PC-3 (cell line): ENCODE measurements around the gene WWC1. TPM values are rescaled to one million over a fixed set of nuclear protein-coding genes. Genes with fewer than 3 reads are reported as not detected.
"Not testable (repeated sequence)": the region's sequence is repeated elsewhere in the genome, so short reads cannot be mapped to it uniquely, and the experiment has no call there.

Experiments
- ATAC-seq: fragments of 200-7000 bp; cut with Tn5 transposase; 2 replicates; pipeline ENCODE4 v1.9.1; 2020; ENCODE audit warnings: mild to moderate bottlenecking, moderate library complexity
- BruUV-seq: library from RNA; stranded (reverse); fragments of 400-500 nt; replicated peaks from 2 replicates; lab custom pipeline; 2021; lab: Mats Ljungman, UMichigan
- CTCF ChIA-PET: fragments of 300-600 bp; sonication (Branson Sonifier 250); formaldehyde crosslinking; loops from one replicate; lab custom pipeline; 2022; ENCODE audit warnings: antibody characterized with exemption; lab: Charles Lee
- POLR2A ChIA-PET: fragments of 300-600 bp; sonication (Branson Sonifier 250); formaldehyde crosslinking; loops from one replicate; lab custom pipeline; 2022; ENCODE audit warnings: antibody characterized with exemption; ENCODE audit not compliant: unreplicated experiment; lab: Charles Lee
- DNase-seq: peaks from one replicate; pipeline ENCODE4 v3.0.0-alpha.2; 2015
- H2AFZ ChIP-seq: fragments of 300-600 bp; sonication (generic); 2 replicates; pipeline ENCODE4 v1.6.0; 2016; ENCODE audit warnings: antibody characterized with exemption, low read length
- H3F3A ChIP-seq: fragments of 300-600 bp; sonication (generic); one replicate; pipeline ENCODE4 v1.6.0; 2017; ENCODE audit warnings: antibody characterized with exemption, low read length, control low read depth, mild to moderate bottlenecking; ENCODE audit not compliant: unreplicated experiment
- H3K27ac ChIP-seq: fragments of 300-600 bp; sonication (generic); 2 replicates; pipeline ENCODE4 v1.5.1; 2016; ENCODE audit warnings: mild to moderate bottlenecking, low read length
- H3K27me3 ChIP-seq: fragments of 300-600 bp; sonication (generic); 2 replicates; pipeline ENCODE4 v1.6.1; 2016; ENCODE audit warnings: low read length, mixed read lengths
- H3K36me3 ChIP-seq: fragments of 300-600 bp; sonication (generic); 2 replicates; pipeline ENCODE4 v1.6.1; 2016; ENCODE audit warnings: low read depth, mixed run types, low read length, mixed read lengths
- H3K4me1 ChIP-seq: fragments of 300-600 bp; sonication (generic); 2 replicates; pipeline ENCODE4 v1.5.1; 2016; ENCODE audit warnings: low read length; ENCODE audit not compliant: insufficient read depth
- H3K4me2 ChIP-seq: fragments of 300-600 bp; sonication (generic); 2 replicates; pipeline ENCODE4 v1.6.0; 2016; ENCODE audit warnings: low read length
- H3K4me3 ChIP-seq: fragments of 300-600 bp; sonication (generic); 2 replicates; pipeline ENCODE4 v1.5.1; 2016; ENCODE audit warnings: mild to moderate bottlenecking, low read length, mixed read lengths
- H3K79me2 ChIP-seq: fragments of 300-600 bp; sonication (generic); 2 replicates; pipeline ENCODE4 v1.6.1; 2017; ENCODE audit warnings: low read length, mixed read lengths
- H3K9ac ChIP-seq: fragments of 300-600 bp; sonication (generic); 2 replicates; pipeline ENCODE4 v1.6.0; 2016; ENCODE audit warnings: mild to moderate bottlenecking, low read length
- H3K9me2 ChIP-seq: fragments of 300-600 bp; sonication (generic); replicated peaks from 2 replicates; pipeline ENCODE4 v1.6.1; 2016; ENCODE audit warnings: mixed run types, low read length, mixed read lengths
- H3K9me3 ChIP-seq: fragments of 300-600 bp; sonication (generic); 2 replicates; pipeline ENCODE4 v1.6.1; 2016; ENCODE audit warnings: low read length, mixed read lengths
- H4K20me1 ChIP-seq: fragments of 300-600 bp; sonication (generic); 2 replicates; pipeline ENCODE4 v1.6.1; 2016; ENCODE audit warnings: low read length, mixed read lengths
- EZH2 ChIP-seq: fragments of 300-600 bp; sonication (generic); IDR thresholded peaks from one replicate; pipeline ENCODE4 v1.6.1; 2017; ENCODE audit warnings: antibody characterized with exemption, mild to moderate bottlenecking, low read length; ENCODE audit not compliant: unreplicated experiment
- EZH2phosphoT487 ChIP-seq: fragments of 300-600 bp; sonication (generic); IDR thresholded peaks from 2 replicates; pipeline ENCODE4 v1.6.1; 2018; ENCODE audit warnings: mild to moderate bottlenecking, antibody characterized with exemption, low read length, borderline replicate concordance
- intact Hi-C: fragments of 100-400 bp; cut with micrococcal nuclease; formaldehyde crosslinking; loops from 2 replicates; pipeline ENCODE4 v1.9.0; 2023
- total RNA-seq: library from RNA; depleted of rRNA; stranded (reverse); fragments of >200 nt; gene quantifications from 2 replicates; pipeline ENCODE4 v1.2.3, GENCODE V29; 2014
- TF ChIP-seq, protein P1 (sequence below): fragments of 300-600 bp; sonication (generic); conservative IDR thresholded peaks from 2 replicates; pipeline ENCODE4 v1.5.1; 2017; ENCODE audit warnings: antibody characterized with exemption, low read depth, mild to moderate bottlenecking, low read length

Gene WWC1
- total RNA-seq, 1 experiment from 2014 or later: 31.8 TPM

DNA sequence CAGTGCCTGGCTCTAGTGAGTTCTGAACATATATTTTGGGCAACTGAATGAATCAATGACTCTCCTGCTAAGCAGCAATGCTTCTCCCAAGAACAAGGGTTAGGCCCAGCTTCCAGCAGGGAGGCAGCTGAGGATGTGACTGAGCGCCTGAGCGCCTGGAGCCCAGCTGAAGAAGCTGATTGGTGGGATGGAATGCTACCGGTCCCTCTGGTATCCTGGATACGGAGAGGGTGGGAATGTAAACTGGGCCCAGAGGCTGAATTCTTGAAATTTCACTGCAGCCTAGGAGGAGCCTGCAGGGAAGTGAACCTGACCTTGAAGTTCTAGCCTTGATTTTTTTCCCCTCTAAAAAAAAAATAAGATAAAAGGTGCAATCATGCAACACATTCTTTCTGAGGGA, 43.2 kb downstream of the WWC1 start:
- no peak overlapping the region for H3K4me3 ChIP-seq
- H3K9ac ChIP-seq: no peak overlapping the region
- no peaks in the 10 kb centered on the region for H3K9me3 ChIP-seq
- ChIA-PET CTCF (no interaction called here), POLR2A (no interaction called here)
- H4K20me1 ChIP-seq: peaks cover 5% of the 10 kb centered on the region; the same call in 1 of the 2 replicates
- H3K27me3 ChIP-seq: no peaks in the 10 kb centered on the region
- no peaks in the 10 kb centered on the region for H3F3A ChIP-seq
- no peaks in the 10 kb centered on the region for H3K36me3 ChIP-seq
- H3K9me2 ChIP-seq: no peaks in the 10 kb centered on the region
- no peak overlapping the region for H3K4me2 ChIP-seq
- intact Hi-C loops: no loop called here
- no peak for DNase-seq
- ATAC-seq: no peak
- H3K79me2 ChIP-seq: peaks cover 94% of the 10 kb centered on the region
- peaks cover 17% of the 10 kb centered on the region for H3K4me1 ChIP-seq
- H3K27ac ChIP-seq: no peak overlapping the region
- no peak overlapping the region for H2AFZ ChIP-seq
- no TSS peak for BruUV-seq
- TF ChIP-seq EZH2phosphoT487 (no peak), EZH2 (no peak)
- TF ChIP-seq, protein P1, sequence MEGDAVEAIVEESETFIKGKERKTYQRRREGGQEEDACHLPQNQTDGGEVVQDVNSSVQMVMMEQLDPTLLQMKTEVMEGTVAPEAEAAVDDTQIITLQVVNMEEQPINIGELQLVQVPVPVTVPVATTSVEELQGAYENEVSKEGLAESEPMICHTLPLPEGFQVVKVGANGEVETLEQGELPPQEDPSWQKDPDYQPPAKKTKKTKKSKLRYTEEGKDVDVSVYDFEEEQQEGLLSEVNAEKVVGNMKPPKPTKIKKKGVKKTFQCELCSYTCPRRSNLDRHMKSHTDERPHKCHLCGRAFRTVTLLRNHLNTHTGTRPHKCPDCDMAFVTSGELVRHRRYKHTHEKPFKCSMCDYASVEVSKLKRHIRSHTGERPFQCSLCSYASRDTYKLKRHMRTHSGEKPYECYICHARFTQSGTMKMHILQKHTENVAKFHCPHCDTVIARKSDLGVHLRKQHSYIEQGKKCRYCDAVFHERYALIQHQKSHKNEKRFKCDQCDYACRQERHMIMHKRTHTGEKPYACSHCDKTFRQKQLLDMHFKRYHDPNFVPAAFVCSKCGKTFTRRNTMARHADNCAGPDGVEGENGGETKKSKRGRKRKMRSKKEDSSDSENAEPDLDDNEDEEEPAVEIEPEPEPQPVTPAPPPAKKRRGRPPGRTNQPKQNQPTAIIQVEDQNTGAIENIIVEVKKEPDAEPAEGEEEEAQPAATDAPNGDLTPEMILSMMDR: no peak

DNA sequence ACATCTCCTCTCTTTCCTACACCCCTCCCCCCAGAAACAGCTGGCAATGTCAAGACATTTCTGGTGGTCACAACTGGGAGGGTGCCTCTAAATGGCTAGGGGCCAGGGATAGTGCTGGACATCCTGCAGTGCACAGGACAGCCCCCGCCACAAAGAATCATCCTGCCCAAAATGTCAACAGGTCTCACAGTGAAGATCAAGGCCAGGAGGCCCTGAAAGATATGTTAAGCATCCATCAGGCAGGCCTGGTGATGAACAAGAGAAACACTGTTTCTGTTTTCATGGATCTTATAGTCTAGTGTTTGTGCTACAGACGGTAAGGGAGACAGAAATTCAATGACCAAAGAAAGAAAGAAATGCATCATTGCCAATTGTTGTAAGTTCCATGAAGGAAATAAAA, 45.9 kb downstream of the WWC1 start:
- no peaks in the 10 kb centered on the region for H3K9me2 ChIP-seq
- no TSS peak for BruUV-seq
- H3K9me3 ChIP-seq: no peaks in the 10 kb centered on the region
- TF ChIP-seq EZH2: no peak
- TF ChIP-seq, protein P1: no peak
- no peak for TF ChIP-seq EZH2phosphoT487
- H3K9ac ChIP-seq: no peak overlapping the region
- no peaks in the 10 kb centered on the region for H3K36me3 ChIP-seq
- H3K4me1 ChIP-seq: peaks cover 22% of the 10 kb centered on the region
- CTCF ChIA-PET: no interaction called here
- no peaks in the 10 kb centered on the region for H3F3A ChIP-seq
- H3K4me3 ChIP-seq: no peak overlapping the region
- POLR2A ChIA-PET: interaction anchor here (0.6 kb wide), 1 partner anchor 65 kb away, joined by 3 read pairs; no protein-coding TSS in a partner anchor
- H3K4me2 ChIP-seq: no peak overlapping the region
- no peak overlapping the region for H2AFZ ChIP-seq
- intact Hi-C loops: no loop called here
- DNase-seq (no peak), ATAC-seq (no peak)
- H4K20me1 ChIP-seq: no peaks in the 10 kb centered on the region
- H3K27ac ChIP-seq: no peak overlapping the region
- H3K79me2 ChIP-seq: peaks cover 93% of the 10 kb centered on the region
- no peaks in the 10 kb centered on the region for H3K27me3 ChIP-seq

DNA sequence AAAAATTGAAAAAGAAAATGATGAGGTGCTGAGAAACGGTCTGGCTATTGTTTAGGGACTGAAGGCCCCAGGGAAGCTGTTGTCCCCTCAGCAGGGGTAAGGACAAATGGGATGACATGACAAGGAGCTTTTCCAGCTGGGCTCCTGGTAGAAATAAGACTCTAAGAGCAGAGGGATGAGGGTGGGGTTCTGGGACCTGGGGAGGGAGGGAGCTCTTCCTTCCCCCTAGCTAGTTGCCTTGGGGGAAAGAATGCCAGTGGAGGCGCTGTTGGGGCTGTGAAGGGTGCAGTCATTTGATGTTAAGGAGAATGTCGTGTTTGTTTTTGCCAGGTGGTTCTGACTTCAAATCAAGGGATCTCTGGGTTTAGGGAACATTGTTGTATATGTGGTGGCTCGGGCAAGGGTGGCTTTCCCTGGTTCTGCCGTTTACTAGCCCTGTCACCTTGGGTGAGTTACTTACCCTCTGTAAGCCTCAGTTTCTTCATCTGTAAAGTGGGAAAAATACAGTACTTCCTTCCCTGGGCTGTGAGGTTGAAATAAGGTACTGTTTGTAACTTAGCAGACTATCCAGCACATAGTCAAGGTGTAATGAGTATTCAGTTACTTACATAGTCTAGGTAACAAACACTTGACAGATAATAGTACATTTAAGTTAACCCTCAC, 47.8 kb downstream of the WWC1 start:
- peaks cover 91% of the 10 kb centered on the region for H3K79me2 ChIP-seq
- intact Hi-C loops: no loop called here
- H3K27me3 ChIP-seq: no peaks in the 10 kb centered on the region
- H4K20me1 ChIP-seq: no peaks in the 10 kb centered on the region
- H3K36me3 ChIP-seq: peaks cover 5% of the 10 kb centered on the region; the same call in 1 of the 2 replicates
- no peak overlapping the region for H3K4me2 ChIP-seq
- ChIA-PET CTCF (no interaction called here), POLR2A (no interaction called here)
- H3K9me2 ChIP-seq: no peaks in the 10 kb centered on the region
- no peak overlapping the region for H3K9ac ChIP-seq
- no peak overlapping the region for H3K4me3 ChIP-seq
- TF ChIP-seq, protein P1: peak; percentile 24; the same call in 1 of the 2 replicates
- no peak for TF ChIP-seq EZH2
- no peak overlapping the region for H2AFZ ChIP-seq
- BruUV-seq: no TSS peak
- H3K4me1 ChIP-seq: peaks cover 29% of the 10 kb centered on the region
- H3F3A ChIP-seq: no peaks in the 10 kb centered on the region
- peak; percentile 25 for DNase-seq
- H3K27ac ChIP-seq: no peak overlapping the region
- no peak for ATAC-seq
- no peaks in the 10 kb centered on the region for H3K9me3 ChIP-seq

DNA sequence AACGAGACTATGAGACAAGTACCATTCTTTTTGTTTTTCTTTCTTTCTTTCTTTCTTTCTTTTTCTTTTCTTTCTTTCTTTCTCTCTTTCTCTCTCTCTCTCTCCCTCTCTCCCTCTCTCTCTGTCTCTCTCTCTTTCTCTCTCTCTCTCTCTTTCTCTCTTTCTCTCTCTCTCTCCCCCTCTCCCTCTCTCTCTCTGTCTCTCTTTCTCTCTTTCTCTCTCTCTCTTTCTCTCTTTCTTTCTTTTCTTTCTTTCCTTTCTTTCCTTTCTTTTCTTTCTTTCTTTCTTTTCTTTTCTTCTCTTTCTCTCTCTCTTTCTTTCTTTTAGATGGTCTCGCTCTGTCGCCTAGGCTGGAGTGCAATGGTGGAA, 48.3 kb downstream of the WWC1 start:
- intact Hi-C loops, H4K20me1 ChIP-seq, H3K36me3 ChIP-seq, H3K9me2 ChIP-seq, H2AFZ ChIP-seq, H3K9me3 ChIP-seq, H3K9ac ChIP-seq, H3K27me3 ChIP-seq, BruUV-seq, H3F3A ChIP-seq, H3K4me3 ChIP-seq, H3K4me2 ChIP-seq, POLR2A ChIA-PET, H3K27ac ChIP-seq, ATAC-seq, DNase-seq, CTCF ChIA-PET: not testable (repeated sequence)
- Histone ChIP-seq H3K79me2 (peaks cover 91% of the 10 kb centered on the region), H3K4me1 (peaks cover 29% of the 10 kb centered on the region)
